H7 (cell line): ENCODE results near the gene LIPF. TPM values are rescaled to one million over a fixed set of nuclear protein-coding genes. Genes with fewer than 3 reads are reported as not detected.
"Not testable (repeated sequence)": the region's sequence is repeated elsewhere in the genome, so short reads cannot be mapped to it uniquely, and the experiment has no call there.

Source experiments
- DNase-seq: peaks from one replicate; pipeline ENCODE4 v3.0.0; 2012
- H3K27me3 ChIP-seq: 2 replicates; pipeline ENCODE4 v1.6.0; 2011; ENCODE audit warnings: mild to moderate bottlenecking, low read length; ENCODE audit not compliant: control insufficient read depth, insufficient read depth
- H3K36me3 ChIP-seq: replicated peaks from 2 replicates; pipeline ENCODE4 v1.5.1; 2011; ENCODE audit warnings: low read length; ENCODE audit not compliant: control insufficient read depth, insufficient read depth
- H3K4me3 ChIP-seq: 2 replicates; pipeline ENCODE4 v1.5.1; 2011; ENCODE audit warnings: low read depth, mild to moderate bottlenecking, control low read depth, low read length, moderate library complexity; ENCODE audit not compliant: insufficient read depth
- total RNA-seq: library from RNA; depleted of rRNA; stranded (reverse); fragments of >200 nt; shearing (Covaris generic); gene quantifications from 2 replicates; pipeline ENCODE4 v1.2.3, GENCODE V29; 2014; rRNA removed

LIPF gene
- total RNA-seq, 1 experiment from 2014 or later = not detected

GRCh38 chr10:88702848-88703597 lies 38.8 kb downstream of the LIPF start:
- peak; percentile 14 for DNase-seq
- H3K27me3 ChIP-seq = peaks cover 83% of the 10 kb centered on the region
- H3K36me3 ChIP-seq = no peaks in the 10 kb centered on the region
- no peak overlapping the region for H3K4me3 ChIP-seq

- peaks cover 55% of the 10 kb centered on the region for H3K27me3 ChIP-seq
- no peak within 1 kb of the TSS for H3K4me3 ChIP-seq
- no peak for DNase-seq
- H3K36me3 ChIP-seq = no peaks in the 10 kb centered on the region
These were observed 41.7 kb downstream of the LIPF start, which contains the start of gene LIPK for GRCh38 chr10:88705958-88706357. TSS of gene LIPK (plus strand) at chr10:88706249. CDS start at chr10:88724544, 18,295 bp downstream.

GRCh38 chr10:88707429-88708155 lies 43.4 kb downstream of the LIPF start:
- Histone ChIP-seq H3K27me3 (peaks cover 39% of the 10 kb centered on the region), H3K36me3 (no peaks in the 10 kb centered on the region), H3K4me3 (no peak overlapping the region)
- DNase-seq = no peak

DNA sequence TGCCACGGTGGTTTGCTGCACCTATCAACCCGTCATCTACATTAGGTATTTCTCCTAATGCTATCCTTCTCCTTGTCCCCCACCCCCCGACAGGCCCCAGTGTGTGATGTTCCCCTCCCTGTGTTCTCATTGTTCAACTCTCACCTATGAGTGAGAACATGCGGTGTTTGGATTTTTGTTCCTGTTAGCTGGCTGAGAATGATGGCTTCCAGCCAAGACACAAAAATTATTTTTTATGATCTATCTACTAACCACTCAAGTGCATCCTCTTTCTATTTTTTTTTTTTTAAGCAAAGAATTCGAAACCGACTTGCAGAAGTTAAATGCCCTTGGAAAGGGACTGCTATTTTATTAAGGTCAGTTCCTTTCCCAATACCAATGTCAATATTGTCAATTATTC lies 45.1 kb downstream of the LIPF start:
- not testable (repeated sequence) for H3K36me3 ChIP-seq, DNase-seq, H3K4me3 ChIP-seq
- peaks cover 30% of the 10 kb centered on the region for H3K27me3 ChIP-seq

DNA sequence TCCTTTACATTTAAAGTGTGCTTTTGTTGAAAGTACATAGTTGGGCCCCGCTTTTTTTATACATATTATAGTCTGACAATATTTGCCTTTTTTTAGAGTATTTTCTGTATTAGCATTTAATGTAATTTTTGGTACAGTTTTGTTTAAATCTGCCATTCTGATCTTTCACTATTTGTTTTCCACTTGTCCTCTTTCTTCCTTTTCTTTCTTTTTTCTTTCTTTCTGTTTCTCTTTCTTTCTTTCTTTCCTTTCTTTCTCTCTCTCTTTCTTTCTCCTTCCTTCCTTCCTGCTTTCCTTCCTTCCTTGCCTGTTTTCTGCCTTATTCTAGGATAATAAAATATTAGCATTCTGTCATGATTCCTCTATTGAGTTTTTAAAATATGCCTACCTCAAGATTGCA lies 51.3 kb downstream of the LIPF start:
- H3K27me3 ChIP-seq = peaks cover 3% of the 10 kb centered on the region
- H3K36me3 ChIP-seq = no peaks in the 10 kb centered on the region
- no peak for DNase-seq
- H3K4me3 ChIP-seq = no peak overlapping the region

GRCh38 chr10:88721392-88721791 lies 57.1 kb downstream of the LIPF start:
- DNase-seq = no peak
- Histone ChIP-seq H3K27me3 (peaks cover 3% of the 10 kb centered on the region), H3K36me3 (no peaks in the 10 kb centered on the region), H3K4me3 (no peak overlapping the region)

DNA sequence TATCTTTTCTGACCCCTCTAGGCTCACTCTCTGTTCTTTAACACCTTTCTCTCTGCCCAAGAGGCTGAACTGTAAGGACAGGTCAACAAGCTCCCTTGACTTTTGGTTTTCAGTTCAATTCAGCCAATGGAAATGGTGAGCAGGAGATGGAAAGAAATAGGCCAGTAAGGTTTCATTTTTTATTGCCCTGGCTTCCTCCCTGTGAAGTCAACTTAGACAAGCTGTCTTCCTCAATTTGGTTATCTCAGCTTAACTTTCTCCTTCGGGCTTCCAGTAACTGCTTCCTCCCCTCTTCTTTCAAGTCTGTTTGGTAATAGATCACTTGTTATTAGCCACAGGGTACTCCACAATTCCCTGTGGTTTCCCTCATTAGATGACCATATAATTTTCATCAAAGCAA lies 61.6 kb downstream of the LIPF start:
- peaks cover 5% of the 10 kb centered on the region for H3K27me3 ChIP-seq
- H3K4me3 ChIP-seq = no peak overlapping the region

DNA sequence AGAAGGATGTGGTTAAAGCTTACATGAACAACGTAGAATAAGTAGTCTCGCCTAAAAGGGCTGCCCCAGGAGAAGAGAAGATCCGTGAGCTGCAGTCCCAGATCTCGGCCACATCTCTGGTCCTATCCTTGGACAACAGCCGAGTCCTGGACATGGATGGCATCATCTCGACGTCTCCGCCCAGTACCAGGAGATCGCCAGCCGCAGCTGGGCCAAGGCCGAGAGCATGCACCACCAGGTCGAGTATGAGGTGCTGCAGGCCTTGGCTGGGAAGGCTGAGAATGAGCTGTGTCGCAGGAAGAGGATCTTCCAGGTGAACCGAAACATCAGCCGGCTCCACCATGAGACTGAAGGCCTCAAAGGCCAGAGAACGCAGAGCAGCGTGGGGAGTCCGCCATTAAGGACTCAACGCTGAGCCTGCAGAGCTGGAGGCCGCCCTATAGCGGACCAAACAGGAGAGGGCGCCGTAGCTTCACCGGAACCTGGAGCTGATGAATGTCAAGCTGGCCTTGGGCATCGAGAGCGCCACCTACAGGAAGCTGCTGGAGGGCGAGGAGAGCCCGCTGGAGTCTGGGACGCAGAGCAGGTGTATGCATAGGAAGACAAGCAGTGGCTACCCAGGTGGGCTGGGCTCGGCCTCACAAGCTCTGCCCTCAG lies 64.0 kb downstream of the LIPF start:
- peak; percentile 71 for DNase-seq

More for the DNA sequence above, 61.6 kb downstream of the LIPF start:
- no peak for DNase-seq
- H3K36me3 ChIP-seq = no peaks in the 10 kb centered on the region

More for the DNA sequence above, 64.0 kb downstream of the LIPF start:
- Histone ChIP-seq H3K27me3 (peaks cover 5% of the 10 kb centered on the region), H3K4me3 (no peak overlapping the region), H3K36me3 (no peaks in the 10 kb centered on the region)

Other genes starting within 250 kb of the LIPF start
- 4.9 and 9.7 TPM in 2 replicates for gene RNLS, start 81.1 kb upstream of the LIPF start, total RNA-seq
- gene LIPJ, start 77.7 kb upstream of the LIPF start, total RNA-seq = not detected in 2 replicates
- not detected in 2 replicates for gene LIPK, start 41.8 kb downstream of the LIPF start, total RNA-seq
- gene LIPN, start 95.6 kb downstream of the LIPF start, total RNA-seq = not detected in 2 replicates
- not detected in 2 replicates for gene LIPM, start 138.3 kb downstream of the LIPF start, total RNA-seq
- gene ANKRD22, start 187.4 kb downstream of the LIPF start, total RNA-seq = not detected in 2 replicates
- gene STAMBPL1, start 215.8 kb downstream of the LIPF start, total RNA-seq = 1.3 and 2.3 TPM in 2 replicates